ENCODE results near the gene SLC9A4.

The SLC9A4 gene

DNA sequence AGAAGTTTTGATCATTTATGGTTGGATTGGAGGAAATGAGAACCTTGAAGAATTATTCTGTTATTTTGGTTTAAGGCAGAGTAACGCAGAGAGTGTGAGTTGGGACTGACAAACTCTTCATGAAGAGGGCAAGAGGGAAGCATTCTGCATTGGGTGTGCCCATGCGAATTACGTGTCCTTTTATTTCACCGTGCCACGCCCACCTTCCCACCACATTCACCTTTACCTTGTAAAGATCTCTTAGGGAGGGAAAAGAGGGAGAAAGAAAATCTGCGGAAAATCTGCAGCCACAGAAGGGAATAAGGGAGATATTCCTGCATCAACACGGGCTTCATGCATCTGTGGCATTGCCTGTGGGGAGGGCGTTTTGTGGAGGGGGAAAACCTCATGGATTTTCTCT is 31.8 kb downstream of the SLC9A4 start:
- DNase-seq, result no peak

DNA sequence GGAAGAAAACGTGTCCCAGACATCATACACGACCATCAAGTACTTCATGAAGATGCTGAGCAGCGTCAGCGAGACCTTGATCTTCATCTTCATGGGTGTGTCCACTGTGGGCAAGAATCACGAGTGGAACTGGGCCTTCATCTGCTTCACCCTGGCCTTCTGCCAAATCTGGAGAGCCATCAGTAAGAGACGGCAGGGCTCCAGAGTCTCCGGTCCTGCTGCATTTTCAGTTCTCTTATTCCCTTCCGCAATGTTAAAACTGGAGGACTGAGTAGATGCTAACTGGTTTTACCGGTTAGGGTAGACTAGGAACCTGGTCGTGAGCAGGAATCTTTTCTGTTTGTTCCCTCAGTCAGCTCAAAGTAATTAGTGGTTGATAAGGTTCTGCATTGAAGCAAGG is 32.3 kb downstream of the SLC9A4 start:
- no peak for DNase-seq

DNA sequence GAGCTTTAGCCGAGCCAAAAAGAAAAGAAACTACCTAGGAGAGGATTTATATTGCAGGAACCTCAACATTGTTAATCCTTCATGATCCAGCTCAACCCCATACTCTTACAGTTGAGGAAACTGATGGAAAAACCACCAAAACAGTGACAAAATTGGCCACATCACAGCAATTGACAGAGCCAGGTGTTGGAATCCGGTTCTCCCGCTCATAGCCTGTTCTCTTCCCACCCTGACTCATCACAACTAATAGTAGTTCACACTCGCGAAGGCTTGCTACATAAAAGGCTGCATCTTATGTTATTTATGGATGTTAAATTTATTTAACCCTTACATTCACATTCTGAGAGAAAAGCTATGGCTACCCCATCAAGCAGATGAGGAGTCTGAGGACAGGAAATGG is 33.7 kb downstream of the SLC9A4 start:
- DNase-seq, result no peak

DNA sequence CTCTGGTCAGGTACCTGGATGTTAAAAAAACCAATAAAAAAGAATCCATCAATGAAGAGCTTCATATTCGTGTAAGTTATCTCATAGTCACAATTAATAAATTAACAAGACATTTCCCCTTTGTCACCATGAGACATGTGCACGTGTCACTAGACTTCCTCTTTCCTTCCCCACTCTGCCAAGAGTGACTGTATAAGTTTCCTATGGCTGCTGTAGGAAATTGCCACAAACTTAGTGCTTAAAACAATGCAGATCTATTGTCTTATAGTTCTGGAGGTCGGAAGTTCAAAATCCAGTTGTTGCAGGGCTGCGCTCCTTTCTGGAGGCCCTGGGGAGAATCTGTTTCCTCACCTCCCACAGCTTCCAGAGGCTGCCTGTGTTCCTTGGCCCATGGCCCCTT is 35.8 kb downstream of the SLC9A4 start:
- no peak for DNase-seq

DNA sequence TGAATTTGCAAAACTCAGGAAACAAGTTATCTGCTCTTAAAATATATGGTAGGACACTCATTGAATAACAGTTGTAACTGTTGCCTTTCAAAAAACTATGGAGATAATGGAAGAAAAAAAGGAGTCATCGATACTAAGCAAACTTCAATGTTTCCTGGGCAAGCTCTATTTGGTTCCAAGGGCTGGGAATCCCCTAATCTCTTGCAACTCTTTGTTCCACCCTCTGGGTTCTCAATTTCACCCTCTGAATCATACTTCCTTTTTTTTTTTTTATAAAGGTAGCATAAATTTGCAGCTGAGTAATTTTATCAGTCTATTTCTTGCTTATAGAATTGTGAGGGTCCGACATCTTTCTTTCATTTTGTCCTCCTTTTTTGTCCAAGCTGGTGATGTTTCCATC is 36.7 kb downstream of the SLC9A4 start:
- no peak for DNase-seq

DNA sequence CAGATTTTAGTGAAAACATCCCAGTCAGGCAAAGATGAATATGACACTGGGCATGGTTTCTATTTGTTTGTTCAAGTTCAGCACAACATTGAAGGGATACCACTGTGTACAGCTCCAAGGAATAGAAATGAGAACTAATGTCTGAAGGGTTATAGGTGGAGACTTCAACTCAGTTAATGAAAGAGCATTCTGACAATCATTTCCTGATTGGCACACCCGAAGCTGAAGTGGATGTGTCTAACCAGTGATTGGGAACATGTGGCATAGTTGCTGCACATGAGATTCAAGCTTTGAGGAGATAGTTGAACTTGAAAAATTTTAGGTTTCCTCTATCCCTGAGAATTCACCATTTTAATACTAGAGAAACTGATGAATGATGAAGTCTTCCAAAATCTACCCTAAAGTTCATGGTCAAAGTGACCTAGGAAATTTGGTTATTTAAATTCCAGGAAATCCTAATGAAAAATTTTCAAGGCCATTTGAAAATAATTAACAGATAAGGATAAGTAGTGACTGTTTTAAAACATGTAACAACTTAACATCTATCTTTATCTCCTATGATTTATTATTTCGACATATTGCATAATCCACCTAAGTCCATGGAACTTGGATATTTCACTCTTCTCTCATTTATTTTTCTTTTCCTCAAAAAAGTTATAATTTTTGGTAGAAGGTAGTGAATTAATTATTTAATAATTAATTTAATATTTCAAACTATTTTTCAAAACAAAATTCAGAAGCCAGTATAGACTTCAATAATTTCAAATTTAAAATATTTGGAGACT is 38.0 kb downstream of the SLC9A4 start:
- no peak for DNase-seq

DNA sequence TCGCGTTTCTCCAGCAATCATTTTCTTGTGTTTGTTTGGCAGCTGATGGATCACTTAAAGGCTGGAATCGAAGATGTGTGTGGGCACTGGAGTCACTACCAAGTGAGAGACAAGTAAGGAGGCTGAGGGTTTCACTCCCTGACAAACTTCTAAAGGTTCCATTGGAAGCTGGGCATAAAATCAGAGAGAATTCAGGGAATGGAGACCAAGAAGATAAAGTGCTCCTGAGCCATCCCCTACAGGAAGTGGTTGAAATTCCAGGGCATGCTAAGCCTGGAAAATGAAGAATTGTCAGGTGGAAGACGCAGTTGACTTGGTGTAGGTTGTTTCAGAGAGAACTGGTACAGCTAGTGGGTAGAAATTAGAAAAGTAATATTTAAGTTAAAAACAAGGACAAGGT is 39.1 kb downstream of the SLC9A4 start:
- DNase-seq, result no peak

DNA sequence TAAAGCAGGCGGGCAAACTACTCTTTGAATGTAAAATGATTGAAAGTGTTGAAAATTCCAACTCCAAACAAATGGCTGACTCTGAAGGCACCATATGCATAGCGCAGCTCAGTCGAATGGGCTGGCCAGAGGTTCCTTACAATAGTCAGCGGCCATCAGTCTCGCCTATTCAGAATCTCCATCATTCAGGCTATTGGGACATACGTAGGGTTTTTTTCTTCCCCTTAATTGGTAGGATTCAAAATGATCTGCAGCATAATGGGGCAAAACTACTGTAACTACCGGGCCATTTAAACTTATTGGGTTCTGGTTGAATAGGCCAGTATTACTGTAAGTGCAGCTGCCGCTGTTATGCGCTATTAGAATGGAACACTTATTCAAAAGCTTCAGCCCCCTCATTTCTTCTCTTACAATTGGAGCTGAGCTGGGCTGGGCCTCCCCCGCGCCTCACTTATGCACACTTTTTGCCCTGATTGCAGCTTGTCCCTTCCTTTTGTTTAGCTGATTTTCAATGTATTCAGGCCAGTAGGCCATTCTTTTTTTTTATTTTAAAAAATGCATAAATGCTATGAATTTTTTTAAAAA is 40.4 kb downstream of the SLC9A4 start:
- DNase-seq, result no peak

DNA sequence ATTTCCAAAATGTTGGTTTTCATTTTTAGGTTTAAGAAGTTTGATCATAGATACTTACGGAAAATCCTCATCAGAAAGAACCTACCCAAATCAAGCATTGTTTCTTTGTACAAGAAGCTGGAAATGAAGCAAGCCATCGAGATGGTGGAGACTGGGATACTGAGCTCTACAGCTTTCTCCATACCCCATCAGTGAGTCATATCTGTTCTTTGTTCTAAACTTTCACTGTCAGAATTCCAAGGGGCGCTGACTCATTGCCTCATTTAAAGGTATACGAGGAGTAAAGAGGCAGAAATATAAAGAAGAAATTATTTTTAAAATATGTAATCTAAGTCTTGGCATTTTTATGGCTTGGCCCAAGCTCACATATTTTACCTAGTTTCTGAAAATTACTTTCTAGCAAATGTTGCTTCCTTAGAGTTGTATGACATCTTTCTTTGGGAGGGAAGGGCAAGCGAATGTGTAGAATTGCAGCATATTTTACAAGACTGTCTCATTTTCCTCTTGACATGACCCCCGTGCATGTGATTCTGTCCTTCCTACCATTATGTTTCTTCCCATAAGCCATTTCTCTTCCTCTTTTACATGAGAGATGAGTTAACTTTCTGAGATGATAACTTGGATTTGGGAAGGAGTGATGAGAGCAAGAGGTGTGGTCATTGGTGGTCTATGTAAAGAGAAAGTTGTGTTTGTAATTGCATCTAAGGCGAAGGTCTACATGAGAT is 41.2 kb downstream of the SLC9A4 start:
- no peak for DNase-seq

DNA sequence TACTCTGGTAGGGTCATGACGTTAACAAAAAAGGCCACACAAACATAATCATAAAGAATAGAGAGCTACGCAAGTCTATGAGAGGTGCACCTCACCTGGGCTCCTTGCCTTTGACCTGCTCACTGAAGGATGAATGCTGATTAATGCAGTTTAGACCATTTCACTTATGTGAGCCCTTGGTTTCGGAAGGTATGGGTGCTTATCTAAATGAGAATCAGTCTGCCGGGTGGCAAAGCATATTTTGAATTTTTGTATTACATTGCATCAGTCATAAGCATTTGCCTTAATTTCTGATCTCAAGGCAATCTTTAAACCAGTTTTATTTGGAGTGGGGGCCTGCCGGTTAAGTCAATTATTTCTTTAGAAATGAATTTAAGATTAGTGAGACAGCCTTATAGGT is 42.8 kb downstream of the SLC9A4 start:
- no peak for DNase-seq

DNA sequence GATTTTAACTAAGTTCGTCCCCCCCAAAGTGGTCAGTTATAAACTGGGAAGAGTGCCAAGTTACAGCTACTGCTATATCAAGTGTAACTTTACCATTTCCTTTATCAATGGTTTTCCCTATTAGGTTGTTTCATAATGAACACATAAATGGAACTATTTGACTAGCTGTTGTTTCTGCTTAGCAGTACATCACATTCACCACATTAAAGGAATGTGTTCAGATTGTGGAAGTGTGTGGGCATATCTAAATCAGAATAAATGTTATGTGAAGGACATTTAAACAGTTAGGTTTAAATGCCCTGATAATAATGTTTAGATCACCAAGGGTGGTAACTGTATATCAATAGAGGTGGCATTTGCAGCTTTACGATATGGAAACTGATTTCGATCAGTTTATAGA is 45.1 kb downstream of the SLC9A4 start:
- DNase-seq, result no peak

DNA sequence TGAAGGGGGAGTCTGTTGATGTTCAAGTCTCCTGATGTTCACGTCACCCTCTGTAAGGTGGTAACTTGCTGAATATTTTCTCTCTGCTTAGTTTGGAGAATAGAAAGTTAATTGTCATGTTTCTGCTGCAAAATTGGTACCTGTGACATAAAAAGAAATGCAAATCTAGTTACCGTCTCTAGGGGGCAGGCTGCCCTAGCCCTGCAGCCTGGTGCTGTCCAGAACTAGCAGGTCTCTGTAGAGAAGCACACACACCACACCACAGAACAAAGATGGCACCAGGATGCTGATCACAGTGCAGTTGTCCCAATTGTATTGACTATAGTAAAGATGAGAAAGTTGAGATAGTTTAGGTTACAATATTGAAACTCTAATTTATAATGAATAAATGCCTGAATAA is 47.0 kb downstream of the SLC9A4 start:
- no peak for DNase-seq

DNA sequence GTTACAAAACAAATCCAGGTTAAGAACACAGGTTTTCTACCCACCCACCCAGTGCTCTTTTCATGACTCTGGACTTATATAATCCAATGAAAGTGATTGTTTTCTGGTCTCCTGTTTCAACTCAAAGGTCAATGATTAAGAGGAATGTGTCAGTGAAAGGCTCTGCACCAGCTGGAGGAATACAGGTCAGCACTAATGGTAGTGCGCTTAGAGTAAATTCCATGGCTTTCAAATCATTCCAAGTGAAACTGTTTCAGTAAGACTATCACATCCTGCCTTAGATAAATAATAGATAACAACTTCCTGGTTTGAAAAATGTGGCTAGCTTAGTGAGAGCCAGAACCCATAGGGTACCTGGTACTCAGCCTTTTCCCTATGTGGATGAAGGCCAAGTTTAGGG is 47.8 kb downstream of the SLC9A4 start:
- no peak for DNase-seq

DNA sequence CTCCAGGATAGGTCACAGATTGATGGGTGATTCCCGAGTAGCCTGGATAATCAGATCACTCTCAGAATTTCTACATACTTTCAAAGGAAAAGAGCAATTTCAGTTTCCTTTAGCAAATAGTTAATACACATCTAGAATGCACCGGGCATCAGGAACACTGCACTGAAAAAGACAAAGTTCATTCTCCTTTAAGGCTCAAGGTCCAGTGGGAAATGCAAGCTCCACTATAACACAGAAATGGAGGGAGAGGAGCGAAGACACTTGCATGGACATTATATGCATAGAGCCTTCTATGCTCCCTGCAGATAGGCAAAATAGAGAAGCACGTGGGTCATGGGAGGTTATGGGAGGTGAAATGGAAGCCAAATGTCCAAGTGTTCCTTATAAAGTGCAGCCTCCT is 49.1 kb downstream of the SLC9A4 start:
- no peak for DNase-seq

DNA sequence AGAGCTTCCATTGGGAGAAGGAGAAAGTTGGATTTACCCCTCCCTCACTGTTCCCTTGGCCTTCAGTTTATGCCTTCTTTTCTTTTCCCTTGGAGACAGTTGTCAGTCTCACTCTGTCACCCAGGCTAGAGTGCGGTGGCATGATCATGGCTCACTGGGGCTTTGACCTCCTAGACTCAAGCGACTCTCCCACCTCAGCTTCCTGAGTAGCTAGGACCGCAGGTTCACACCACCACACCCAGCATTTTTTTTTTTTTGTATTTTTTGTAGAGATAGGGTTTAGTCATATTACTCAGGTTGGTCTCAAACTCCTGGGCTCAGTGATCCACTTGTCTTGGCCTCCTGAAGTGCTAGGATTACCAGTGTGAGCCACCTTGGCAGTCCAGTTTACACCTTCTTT is 49.9 kb downstream of the SLC9A4 start:
- no peak for DNase-seq

DNA sequence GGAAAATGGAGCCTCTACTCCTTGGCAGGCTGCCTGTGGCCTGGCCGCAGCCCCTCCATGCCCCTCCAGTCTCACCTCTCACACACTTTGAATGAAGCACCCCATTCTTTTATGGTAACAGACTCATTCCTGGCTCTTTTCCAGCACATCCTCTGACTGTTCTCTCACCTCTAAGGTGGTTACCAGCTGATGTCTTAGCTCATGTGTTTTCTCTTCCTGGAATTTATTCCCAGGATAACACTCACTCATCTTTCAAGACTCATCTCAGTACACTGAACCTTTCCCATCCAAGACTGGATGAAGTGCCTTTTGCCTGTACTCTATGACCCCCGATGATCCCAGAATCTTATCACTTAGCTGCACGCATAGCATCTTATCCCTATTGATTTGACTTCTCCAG is 50.6 kb downstream of the SLC9A4 start:
- no peak for DNase-seq

DNA sequence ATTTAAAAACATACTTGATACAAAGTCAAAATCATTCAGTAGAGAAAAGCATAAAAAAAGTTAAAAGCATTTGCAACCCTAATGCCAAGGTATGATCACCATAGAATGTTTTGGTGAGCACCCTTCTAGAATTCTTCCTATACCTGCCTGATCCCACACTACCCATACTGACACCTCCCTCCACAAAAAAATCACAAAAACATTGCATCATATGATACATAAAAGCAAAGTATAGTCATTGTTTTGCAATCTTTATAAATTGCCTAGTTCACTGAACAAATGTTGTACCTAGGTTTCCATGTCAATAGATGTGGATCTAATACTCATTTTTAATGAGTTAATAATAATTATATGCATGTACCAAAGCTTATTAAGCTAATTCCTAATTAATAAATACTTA is 54.1 kb downstream of the SLC9A4 start:
- no peak for DNase-seq

DNA sequence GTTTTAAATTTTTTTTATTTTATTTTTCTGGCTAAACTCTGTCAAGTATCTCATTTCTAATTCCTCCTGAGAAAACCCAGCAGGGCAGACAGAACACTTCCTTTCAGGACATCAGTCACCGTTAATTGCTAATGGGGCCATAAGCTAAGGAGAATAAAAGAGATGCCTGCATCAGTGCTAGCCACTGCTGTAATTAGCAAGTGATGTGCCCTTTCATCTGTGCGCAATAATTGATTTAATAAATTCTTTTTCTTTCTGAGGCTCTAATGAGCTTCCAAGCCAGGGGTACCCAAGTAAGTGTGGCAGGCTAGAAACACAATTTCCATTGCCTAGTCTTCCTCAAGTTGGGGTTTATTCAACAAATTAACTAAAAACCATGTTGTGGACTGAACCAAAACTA is 65.5 kb downstream of the SLC9A4 start:
- DNase-seq, result no peak

DNA sequence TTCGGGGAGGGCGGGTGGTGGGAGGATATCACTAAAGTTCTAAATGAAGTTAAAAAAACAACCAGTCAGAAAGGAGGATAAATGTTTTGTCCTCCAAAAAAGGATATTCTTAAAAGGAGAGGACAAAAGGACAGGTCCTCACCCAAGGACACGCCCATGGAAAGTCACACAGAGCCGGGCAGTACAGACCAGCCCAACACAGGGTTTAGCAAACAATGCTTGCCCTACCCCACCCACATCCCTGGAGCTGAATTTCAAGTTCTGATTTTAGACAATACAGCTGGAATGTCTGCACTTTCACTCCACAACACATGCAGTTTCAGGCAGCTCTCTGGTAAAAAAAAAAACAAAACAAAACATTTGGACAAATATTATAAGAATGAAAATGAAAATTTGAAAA is 67.9 kb downstream of the SLC9A4 start:
- DNase-seq, result no peak

DNA sequence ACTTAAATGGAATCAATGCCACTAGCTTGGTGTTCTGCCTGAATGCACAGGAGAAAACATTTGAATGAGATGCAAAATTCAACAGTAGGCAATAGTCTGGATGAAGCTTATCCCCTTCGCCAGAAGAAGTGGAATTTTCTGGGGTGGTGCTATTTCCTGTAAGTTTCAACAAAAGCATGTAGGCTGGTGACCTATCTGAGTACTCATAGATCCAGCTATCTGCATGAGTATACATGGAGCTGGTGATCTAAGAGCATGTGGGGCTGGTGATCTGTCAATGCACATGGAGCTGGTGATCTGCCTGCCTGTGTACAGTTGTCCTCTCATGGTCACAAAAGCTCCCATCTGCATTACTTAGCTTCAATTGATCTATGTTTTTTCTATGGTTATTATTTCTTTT is 71.2 kb downstream of the SLC9A4 start:
- DNase-seq, result no peak

DNA sequence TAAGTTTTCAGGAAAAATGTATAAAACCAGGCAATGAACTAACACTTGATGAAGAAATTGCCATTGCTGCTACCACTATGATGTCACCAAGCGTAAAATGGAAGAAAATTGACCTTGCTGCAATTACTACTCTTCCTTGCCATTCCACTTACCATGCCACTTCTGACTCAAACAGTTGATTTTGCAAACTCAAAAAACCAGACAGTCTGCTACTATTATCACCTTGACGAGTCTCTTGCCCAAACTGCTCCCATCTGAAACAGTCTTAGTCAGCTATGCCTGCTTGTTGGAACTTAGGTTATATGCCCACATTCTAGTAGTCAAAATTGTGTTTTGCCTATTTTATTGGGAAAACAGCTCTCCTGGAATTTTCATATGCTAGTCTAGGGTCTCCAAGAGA is 74.4 kb downstream of the SLC9A4 start:
- DNase-seq, result no peak

DNA sequence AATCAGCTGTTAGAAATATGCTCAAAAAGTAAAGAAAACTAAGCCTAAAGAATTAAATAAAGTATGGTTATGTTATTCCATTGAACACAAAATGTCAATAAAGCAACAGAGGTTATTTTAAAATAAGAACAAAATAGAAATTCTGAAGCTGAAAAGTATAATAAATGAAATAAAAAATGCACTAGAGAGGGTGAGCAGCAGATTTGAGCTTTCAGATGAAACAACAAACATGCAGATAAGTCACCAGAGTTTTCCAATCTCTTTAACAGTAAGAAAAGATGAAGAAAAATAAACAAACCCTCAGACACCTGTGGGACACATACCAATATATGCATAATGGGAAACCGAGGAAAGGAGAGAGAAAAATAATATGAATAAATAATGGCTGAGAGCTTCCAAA is 76.0 kb downstream of the SLC9A4 start:
- no peak for DNase-seq

DNA sequence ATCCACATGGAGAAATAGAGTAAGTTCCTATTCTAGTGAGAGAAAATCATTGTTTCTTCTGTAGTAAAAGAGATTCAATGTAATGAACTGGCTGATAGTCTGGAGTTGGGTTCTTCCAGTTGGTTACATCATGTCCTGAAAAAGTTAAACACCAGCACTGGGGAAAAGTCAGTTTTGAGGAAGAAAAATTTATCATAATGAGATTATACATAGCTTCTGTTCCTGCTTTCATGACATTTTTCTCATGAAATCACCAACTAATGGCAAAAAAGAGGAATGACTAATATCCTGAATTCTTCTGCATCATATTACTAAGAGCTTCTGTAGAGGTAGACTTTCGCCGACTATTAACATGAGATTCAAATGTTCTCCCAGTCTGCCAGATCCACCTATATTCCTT is 77.1 kb downstream of the SLC9A4 start:
- no peak for DNase-seq

DNA sequence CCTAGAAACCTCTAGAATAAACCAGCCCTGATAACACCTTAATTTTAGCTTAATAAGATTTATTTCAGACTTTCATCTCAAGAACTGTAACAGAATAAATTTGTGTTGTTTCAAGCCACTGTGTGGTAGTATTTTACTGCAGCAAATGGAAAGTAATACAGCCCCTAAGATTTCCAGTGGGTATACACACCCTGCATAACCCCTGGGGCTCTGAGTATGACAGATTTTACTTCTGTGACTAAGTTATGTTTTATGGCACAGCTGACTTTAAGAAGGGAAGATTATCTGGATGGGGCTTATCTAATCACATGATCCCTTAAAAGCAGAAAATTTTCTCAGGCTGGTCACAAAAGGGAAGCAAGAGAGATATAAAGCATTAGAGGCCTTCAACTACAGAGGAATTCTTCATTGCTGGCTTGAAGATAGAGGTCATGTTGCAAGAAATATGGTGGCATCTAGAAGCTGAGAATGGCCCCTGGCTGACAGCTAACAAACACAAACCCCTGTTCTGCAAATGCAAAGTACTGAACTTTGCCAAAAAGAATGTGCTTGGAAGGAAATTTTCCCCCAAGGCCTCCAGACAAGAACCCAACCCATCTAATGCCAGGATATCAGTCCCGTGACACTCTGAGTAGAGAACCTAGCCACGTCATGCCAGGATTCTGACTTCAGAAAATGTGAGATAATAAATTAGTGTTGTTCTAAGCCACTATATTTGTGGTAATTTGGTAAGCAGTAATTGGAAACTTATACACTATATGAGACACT is 78.5 kb downstream of the SLC9A4 start:
- DNase-seq, result no peak

Data from stimulated activated CD4-positive, alpha-beta T cell treated with anti-CD3 and anti-CD28 coated beads, Interleukin-4, amount 100 ng/mL, for 1 hour (primary cell).